ENCODE measurements around the gene B3GNT2.
"Not testable (repeated sequence)": the region's sequence is repeated elsewhere in the genome, so short reads cannot be mapped to it uniquely, and the experiment has no call there.

The B3GNT2 gene

GRCh38 chr2:62185475-62186155, 10.3 kb upstream of the B3GNT2 start:
- no peak for DNase-seq (ENCODE audit: low spot score)

GRCh38 chr2:62186156-62186905, 9.6 kb upstream of the B3GNT2 start:
- no peak for DNase-seq (ENCODE audit: low spot score)

GRCh38 chr2:62187246-62187645, 8.7 kb upstream of the B3GNT2 start:
- no peak for DNase-seq (ENCODE audit: low spot score)

DNA sequence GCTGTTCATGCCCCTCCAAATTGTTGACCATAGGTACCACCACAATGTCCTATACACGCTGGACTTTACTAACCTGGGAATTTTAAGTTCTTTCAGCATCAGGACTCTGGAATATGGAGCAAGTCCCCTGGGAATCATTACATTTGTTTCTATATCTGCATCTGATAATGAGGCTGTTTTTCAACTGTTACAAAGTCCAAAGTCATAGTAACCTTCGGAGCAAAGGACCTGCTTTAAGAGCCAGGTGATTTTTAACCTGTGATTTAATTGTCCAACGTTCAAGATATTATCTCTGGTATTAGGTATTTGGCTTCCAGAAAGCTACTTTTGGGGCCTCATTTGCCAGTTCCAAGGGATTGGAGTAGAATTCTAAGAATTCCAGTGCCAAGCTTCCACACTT, 7.5 kb upstream of the B3GNT2 start:
- DNase-seq (ENCODE audit: low spot score), result no peak

DNA sequence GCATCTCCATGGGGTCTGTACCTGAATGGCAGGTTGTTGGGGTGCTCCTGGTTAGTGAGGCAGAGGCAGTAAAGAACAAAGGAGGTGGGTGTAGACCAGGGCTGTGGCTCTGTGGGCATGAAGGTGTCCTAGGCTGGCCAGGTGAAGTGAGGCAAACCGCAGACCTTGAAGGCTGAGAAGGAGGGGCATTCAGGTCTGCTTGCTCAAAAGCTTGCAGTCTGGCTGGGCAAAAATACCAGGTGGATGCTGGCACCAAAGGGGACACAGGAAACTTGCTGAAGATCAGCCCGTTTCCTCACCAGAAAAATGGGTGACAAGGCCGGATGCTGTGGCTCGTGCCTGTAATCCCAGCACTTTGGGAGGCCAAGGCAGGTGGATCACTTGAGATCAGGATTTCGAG, 6.7 kb upstream of the B3GNT2 start:
- DNase-seq (ENCODE audit: low spot score), result no peak

GRCh38 chr2:62192811-62193210, 3.1 kb upstream of the B3GNT2 start:
- DNase-seq (ENCODE audit: low spot score), result no peak

DNA sequence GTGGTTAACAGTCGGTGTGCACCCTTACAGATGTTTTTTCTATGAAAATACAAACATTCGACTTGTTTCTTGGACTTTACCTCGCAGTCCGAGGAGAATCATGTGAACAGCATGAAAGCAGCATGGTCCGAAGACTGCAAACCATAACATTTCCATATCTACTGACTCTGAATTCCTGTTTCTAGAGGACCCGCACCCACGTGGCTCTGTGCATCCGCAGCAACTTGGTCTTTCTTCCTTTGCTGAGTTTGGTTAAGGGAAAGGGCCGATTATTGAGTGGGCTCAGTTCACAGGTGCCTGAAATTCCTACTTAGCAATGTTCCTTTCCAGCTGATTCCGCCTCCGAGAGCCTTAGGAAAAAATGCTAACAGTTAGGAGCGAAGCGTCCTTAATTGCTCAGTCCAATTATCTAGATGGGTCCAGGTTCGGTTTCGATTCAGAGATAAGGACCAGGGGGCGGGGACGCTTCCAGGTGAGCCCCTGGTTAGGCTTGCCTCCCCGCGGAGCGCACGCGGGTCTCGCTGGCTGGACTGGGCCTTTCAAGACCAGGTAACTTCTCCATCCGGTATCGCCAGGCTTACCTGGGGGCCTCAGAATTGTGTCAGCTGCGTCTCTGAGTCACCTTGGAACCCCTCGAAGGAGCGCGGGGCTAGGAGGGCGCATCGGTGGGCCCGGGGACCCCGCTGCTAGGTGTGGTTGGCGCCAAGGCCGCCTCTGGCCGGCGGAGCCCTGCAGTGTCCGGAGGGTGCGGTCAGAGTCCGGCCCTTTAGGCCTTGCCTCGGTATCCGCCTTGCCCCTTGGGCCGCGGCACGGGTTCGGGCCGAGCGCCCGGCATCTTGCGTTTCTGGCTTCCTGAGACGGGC, 1.1 kb upstream of the B3GNT2 start:
- no peak for DNase-seq (ENCODE audit: low spot score)

GRCh38 chr2:62196278-62196901, 475 bp downstream of the B3GNT2 start:
- peak; percentile 36 for DNase-seq (ENCODE audit: low spot score)

DNA sequence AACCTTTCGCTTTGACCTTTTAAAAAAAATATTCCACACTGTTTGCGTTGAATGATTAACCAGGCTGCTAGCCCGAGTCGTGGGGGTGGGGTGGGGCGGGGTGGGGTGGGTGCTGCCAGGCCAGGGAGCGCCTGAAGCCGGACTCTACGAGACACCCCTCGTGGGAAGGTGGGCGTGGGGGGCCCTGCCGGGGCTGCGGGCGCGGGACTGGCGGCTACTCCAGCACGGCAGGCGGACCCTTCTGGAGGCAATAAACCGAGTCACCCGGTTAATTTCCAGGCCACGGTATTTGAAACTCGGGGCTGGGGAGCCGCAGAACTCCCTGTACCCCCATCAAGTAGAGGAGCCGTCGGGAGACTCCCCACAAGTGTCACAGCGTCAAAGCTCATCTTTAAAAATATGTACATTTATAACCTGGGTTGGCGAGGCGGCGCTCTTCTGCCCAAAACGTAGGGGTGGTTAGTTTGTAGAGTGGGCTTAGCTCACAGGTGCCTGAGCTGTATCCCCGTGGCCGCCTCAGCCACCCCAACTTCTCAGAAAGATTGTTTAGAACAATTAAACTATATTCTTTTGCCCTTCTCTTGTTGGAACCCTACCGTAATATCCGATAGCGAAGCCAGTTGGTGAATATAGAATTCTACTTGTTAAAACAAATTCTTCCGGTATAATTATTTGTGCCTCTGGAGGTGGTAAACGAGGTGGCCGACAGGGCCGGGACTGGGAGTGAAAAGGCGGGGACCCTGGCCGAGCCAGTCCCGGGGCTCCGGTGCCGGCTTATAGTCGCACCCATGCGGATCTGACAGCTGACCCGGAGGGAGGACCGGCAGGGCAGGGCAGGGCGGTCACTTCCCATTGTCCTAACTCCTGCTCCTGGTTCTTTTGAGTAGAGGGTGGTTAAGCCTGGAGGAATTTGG, 1.4 kb downstream of the B3GNT2 start:
- DNase-seq (ENCODE audit: low spot score), result peak; percentile 27

DNA sequence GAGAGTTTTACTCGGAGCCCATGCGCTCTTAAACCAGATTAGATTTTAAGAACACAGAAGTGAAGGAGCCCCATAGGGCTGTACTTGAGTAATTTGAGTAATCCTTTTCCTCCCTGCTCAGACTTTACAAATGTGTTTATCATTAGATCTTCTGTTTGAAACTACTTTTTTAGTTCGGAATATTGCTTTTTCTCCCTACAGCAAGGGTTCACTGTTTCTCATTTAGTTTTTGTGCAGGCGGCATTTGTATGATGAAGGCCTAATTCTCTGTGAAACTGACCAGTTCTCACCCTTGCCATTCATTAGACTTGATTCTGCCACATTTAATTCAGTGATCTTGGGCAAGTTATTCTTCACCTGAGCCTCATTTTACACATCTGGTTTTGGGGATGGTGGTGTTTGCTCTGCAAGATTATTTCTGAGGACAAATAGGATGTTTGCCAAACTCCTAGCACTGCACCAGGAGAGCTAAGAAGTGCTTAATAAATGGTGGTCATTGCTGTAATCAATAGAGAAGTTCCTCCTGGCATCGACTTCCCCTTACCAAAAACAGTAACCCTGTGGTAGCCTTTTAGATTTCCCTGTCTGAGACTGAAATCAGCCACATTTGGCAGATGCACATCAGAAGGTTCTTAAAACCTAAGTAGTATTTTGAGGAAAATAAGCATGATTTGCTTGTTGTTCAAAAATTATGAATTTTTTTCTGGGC, 2.2 kb downstream of the B3GNT2 start:
- no peak for DNase-seq (ENCODE audit: low spot score)

DNA sequence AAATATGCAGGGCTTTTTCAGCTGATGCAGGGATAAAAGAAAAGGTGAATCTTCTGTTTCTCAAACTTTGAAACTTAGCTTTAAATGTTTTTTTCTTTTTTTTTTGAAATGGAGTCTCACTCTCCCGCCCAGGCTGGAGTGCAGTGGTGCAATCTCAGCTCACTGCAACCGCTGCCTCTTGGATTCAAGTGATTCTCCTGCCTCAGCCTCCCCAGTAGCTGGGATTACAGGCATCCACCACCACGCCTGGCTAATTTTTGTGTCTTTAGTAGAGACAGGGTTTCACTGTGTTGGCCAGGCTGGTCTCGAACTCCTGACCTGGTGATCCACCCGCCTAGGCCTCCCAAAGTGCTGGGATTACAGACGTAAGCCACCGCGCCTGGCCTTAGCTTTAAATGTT, 2.9 kb downstream of the B3GNT2 start:
- DNase-seq (ENCODE audit: low spot score), result not testable (repeated sequence)

- DNase-seq (ENCODE audit: low spot score), result no peak
These were observed 3.6 kb downstream of the B3GNT2 start for GRCh38 chr2:62199392-62200125.

GRCh38 chr2:62200291-62200841, 4.5 kb downstream of the B3GNT2 start:
- DNase-seq (ENCODE audit: low spot score), result no peak

DNA sequence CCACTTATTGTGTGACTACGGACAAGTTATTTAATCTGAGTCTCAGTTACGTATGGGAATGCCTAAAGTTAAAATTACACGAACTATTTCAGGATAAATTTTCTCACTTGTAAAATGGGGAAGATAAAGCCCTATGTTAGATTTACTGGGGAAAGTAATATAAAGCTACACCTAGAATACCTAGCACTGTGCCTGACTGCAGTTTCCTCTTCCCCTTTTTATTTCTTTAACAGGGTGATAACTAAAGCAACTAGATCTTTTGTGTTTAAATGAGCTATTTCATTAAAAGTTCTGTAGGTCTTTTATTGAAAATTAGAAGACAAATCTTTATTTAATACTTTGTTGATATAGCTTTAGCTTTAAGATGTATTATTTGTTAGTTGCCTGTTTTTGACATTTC, 5.0 kb downstream of the B3GNT2 start:
- DNase-seq (ENCODE audit: low spot score), result no peak

DNA sequence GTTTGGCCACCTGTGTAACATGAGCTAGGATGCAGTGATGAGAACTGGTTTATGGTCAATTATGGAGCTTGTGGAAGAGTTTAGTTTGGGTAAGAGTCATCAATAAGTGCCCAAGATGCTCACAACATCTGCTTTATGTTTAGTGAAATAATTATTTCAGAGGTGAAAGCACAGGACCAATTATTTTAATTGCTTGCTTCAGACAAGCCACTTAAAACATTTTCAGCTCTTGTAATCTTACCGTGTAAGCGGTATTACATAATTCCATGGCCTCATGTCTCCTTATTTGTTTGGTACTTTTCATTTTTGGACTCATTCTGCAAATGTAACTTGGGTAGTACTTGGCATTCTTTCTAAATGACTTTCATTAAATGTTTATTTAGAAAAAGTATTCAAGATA, 5.4 kb downstream of the B3GNT2 start:
- no peak for DNase-seq (ENCODE audit: low spot score)

GRCh38 chr2:62202019-62202722, 6.3 kb downstream of the B3GNT2 start:
- DNase-seq (ENCODE audit: low spot score), result no peak

GRCh38 chr2:62202729-62203128, 6.8 kb downstream of the B3GNT2 start:
- no peak for DNase-seq (ENCODE audit: low spot score)

- DNase-seq (ENCODE audit: low spot score), result no peak
These were observed 7.5 kb downstream of the B3GNT2 start for GRCh38 chr2:62203459-62203858.

DNA sequence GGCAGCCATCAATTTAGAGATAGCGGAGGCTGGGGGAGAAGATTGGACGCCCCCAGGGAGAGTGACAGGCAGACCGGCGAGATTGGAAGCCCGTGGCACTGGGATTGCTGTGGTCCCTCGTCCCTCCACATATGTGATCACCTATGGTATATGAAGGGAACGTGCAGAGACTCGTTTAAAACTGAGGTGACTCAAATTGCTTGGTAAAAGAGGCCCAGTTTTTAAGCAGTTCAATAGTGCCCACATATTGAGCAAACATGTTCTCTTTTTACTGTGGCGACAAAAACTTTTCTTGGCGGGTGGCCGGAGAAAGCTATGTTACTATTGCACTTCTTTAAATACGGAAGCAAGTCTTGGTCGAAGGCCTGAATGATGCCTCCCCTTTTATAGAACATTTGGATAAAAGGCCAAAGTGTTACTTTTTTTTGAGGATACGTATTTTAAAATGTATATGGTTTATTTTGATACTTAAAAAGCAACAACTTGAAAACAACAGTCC, 9.1 kb downstream of the B3GNT2 start:
- DNase-seq (ENCODE audit: low spot score), result no peak
